CD14-positive monocyte (primary cell): Measurements from ENCODE around the gene SMAD2. TPM values are rescaled to one million over a fixed set of nuclear protein-coding genes. Genes with fewer than 3 reads are reported as not detected.

Source experiments
- DNase-seq, 3 donors: peaks; one replicate each; pipeline ENCODE4 v3.0.0-alpha.2; 2011 to 2022
- H2AFZ ChIP-seq: 2 replicates; pipeline ENCODE4 v1.6.0; 2012; ENCODE audit warnings: mild to moderate bottlenecking, low read depth, low read length, inconsistent platforms; ENCODE audit not compliant: insufficient read depth, poor library complexity, severe bottlenecking
- H3K27ac ChIP-seq, 2 donors: 1 replicate in 1 of 2; 2 replicates in 1 of 2; pipeline ENCODE4 v1.5.1; 2012 to 2013; ENCODE audit warnings: low read length in 2 of 2, control low read depth in 1 of 2, inconsistent platforms in 1 of 2, low read depth in 1 of 2, mild to moderate bottlenecking in 1 of 2
- H3K27me3 ChIP-seq, 2 donors: one replicate each; pipeline versions ENCODE4 v1.6.0 to v1.6.1; 2011 to 2013; ENCODE audit warnings: low read length in 2 of 2; ENCODE audit not compliant: control insufficient read depth in 2 of 2, insufficient read depth in 2 of 2
- H3K36me3 ChIP-seq, 2 donors: replicated peaks in 1 of 2; 1 replicate in 1 of 2; 2 replicates in 1 of 2; pipeline versions ENCODE4 v1.5.1 to v1.6.1; 2012 to 2013; ENCODE audit warnings: low read length in 2 of 2, control low read depth in 1 of 2, inconsistent platforms in 1 of 2, mild to moderate bottlenecking in 1 of 2; ENCODE audit not compliant: insufficient read depth in 2 of 2, control insufficient read depth in 1 of 2
- H3K4me1 ChIP-seq, 2 donors: 1 replicate in 1 of 2; 2 replicates in 1 of 2; pipeline versions ENCODE4 v1.5.1 to v1.6.1; 2012 to 2013; ENCODE audit warnings: low read length in 2 of 2, control low read depth in 1 of 2, inconsistent platforms in 1 of 2, mild to moderate bottlenecking in 1 of 2, moderate library complexity in 1 of 2; ENCODE audit not compliant: insufficient read depth in 2 of 2, control insufficient read depth in 1 of 2
- H3K4me2 ChIP-seq: replicated peaks from 2 replicates; pipeline ENCODE3; 2012; ENCODE audit warnings: low read length, moderate library complexity, mild to moderate bottlenecking; ENCODE audit not compliant: poor library complexity, severe bottlenecking; ENCODE audit errors: extremely low read depth
- H3K4me3 ChIP-seq, 3 experiments: fragments of 200-600 bp in 1 of 3; sonication (generic) in 1 of 3; replicated peaks in 1 of 3; 1 replicate in 2 of 3; 2 replicates in 1 of 3; pipeline ENCODE4 v1.5.1; 2011 to 2013; ENCODE audit warnings: low read length in 3 of 3, mild to moderate bottlenecking in 3 of 3, control low read depth in 2 of 3, low read depth in 2 of 3, inconsistent platforms in 1 of 3, moderate library complexity in 1 of 3
- H3K79me2 ChIP-seq: 2 replicates; pipeline ENCODE4 v1.6.0; 2012; ENCODE audit warnings: mild to moderate bottlenecking, control low read depth, inconsistent platforms, low read length, moderate library complexity; ENCODE audit not compliant: insufficient read depth
- H3K9ac ChIP-seq: 2 replicates; pipeline ENCODE4 v1.6.0; 2017; ENCODE audit warnings: low read length, mild to moderate bottlenecking; ENCODE audit not compliant: insufficient read depth, poor library complexity, severe bottlenecking
- H3K9me3 ChIP-seq, 2 donors: replicated peaks in 1 of 2; 1 replicate in 1 of 2; 2 replicates in 1 of 2; pipeline versions ENCODE4 v1.5.1 to v1.6.1; 2012 to 2013; ENCODE audit warnings: low read length in 2 of 2, control low read depth in 1 of 2; ENCODE audit not compliant: control insufficient read depth in 1 of 2, insufficient read depth in 1 of 2
- H4K20me1 ChIP-seq: 2 replicates; pipeline ENCODE4 v1.6.0; 2012; ENCODE audit warnings: mild to moderate bottlenecking, low read length, control low read depth, moderate library complexity; ENCODE audit not compliant: insufficient read depth
- H3K27ac Mint-ChIP-seq, 7 donors: one replicate each; pipeline ENCODE4 v1.8.0; 2020; ENCODE audit warnings: mild to moderate bottlenecking in 7 of 7, mixed read lengths in 7 of 7, moderate library complexity in 6 of 7, inconsistent platforms in 2 of 7
- H3K27me3 Mint-ChIP-seq, 3 donors: one replicate each; pipeline ENCODE4 v1.8.0; 2021 to 2022; ENCODE audit warnings: low read depth in 3 of 3, mild to moderate bottlenecking in 3 of 3, mixed read lengths in 3 of 3, moderate library complexity in 3 of 3, inconsistent platforms in 1 of 3
- H3K36me3 Mint-ChIP-seq, 2 donors: one replicate each; pipeline ENCODE4 v1.8.0; 2020; ENCODE audit warnings: mixed read lengths in 2 of 2, inconsistent platforms in 1 of 2, mild to moderate bottlenecking in 1 of 2
- H3K4me1 Mint-ChIP-seq: one replicate; pipeline ENCODE4 v1.8.0; 2020; ENCODE audit warnings: mild to moderate bottlenecking, mixed read lengths
- H3K4me3 Mint-ChIP-seq, 2 donors: one replicate each; pipeline ENCODE4 v1.8.0; 2020; ENCODE audit warnings: mild to moderate bottlenecking in 2 of 2, mixed read lengths in 2 of 2, moderate library complexity in 1 of 2
- H3K9me3 Mint-ChIP-seq, 7 donors: one replicate each; pipeline ENCODE4 v1.8.0; 2020 to 2022; ENCODE audit warnings: mixed read lengths in 7 of 7, mild to moderate bottlenecking in 6 of 7, moderate library complexity in 6 of 7, inconsistent platforms in 2 of 7
- WGBS: methylation state at CpG from one replicate; pipeline ENCODE4 v1.1.5; 2013; ENCODE audit warnings: missing lambda C conversion rate; ENCODE audit not compliant: insufficient coverage; 5-methylcytosine and 5-hydroxymethylcytosine counted together
- intact Hi-C, 2 donors: fragments of 100-400 bp; cut with micrococcal nuclease; formaldehyde crosslinking; loops; one replicate each; pipeline versions ENCODE4 v1.15.0 to v1.15.1; 2023
- polyA plus RNA-seq, 3 donors: library from polyadenylated mRNA; depleted of rRNA in 1 of 3; unstranded in 2 of 3; stranded (reverse) in 1 of 3; fragments of 300-500 nt in 2 of 3; fragments of >200 nt in 1 of 3; fragmentation: Illumina TruSeq in 2 of 3; gene quantifications; 1 replicate in 2 of 3; 2 replicates in 1 of 3; pipeline ENCODE4 v1.2.3, GENCODE V29; 2012 to 2021
- TF ChIP-seq, protein P1 (sequence below): fragments of 200-600 bp; IDR thresholded peaks from one replicate; pipeline ENCODE4 v1.8.0; 2022; ENCODE audit warnings: antibody characterized with exemption, mild to moderate bottlenecking

Gene SMAD2
- polyA plus RNA-seq, 3 donors: 48.1 to 72.6 (median 70.6) TPM

GRCh38 chr18:47903809-47904208 is 26.6 kb downstream of the SMAD2 start:
- Histone ChIP-seq H3K9me3 (peaks cover 6 to 13% of the 10 kb centered on the region in 2 donors), H3K4me1 (peaks cover 13 to 22% of the 10 kb centered on the region in 2 donors), H3K79me2 (peaks cover 97% of the 10 kb centered on the region), H3K9ac (no peak overlapping the region), H2AFZ (no peak overlapping the region), H4K20me1 (peaks cover 100% of the 10 kb centered on the region), H3K4me2 (no peak overlapping the region), H3K36me3 (peaks cover 3 to 25% of the 10 kb centered on the region in 2 donors), H3K27me3 (no peaks in the 10 kb centered on the region), H3K27ac (no peak overlapping the region), H3K4me3 (no peak overlapping the region)
- H3K9me3 Mint-ChIP-seq: peaks cover 7 to 12% (median 10%) of the 10 kb centered on the region in 7 donors
- WGBS: no CpG with 5 or more reads among the region's 2 CpGs
- TF ChIP-seq, protein P1, sequence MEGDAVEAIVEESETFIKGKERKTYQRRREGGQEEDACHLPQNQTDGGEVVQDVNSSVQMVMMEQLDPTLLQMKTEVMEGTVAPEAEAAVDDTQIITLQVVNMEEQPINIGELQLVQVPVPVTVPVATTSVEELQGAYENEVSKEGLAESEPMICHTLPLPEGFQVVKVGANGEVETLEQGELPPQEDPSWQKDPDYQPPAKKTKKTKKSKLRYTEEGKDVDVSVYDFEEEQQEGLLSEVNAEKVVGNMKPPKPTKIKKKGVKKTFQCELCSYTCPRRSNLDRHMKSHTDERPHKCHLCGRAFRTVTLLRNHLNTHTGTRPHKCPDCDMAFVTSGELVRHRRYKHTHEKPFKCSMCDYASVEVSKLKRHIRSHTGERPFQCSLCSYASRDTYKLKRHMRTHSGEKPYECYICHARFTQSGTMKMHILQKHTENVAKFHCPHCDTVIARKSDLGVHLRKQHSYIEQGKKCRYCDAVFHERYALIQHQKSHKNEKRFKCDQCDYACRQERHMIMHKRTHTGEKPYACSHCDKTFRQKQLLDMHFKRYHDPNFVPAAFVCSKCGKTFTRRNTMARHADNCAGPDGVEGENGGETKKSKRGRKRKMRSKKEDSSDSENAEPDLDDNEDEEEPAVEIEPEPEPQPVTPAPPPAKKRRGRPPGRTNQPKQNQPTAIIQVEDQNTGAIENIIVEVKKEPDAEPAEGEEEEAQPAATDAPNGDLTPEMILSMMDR: no peak
- no peaks in the 10 kb centered on the region for H3K27me3 Mint-ChIP-seq
- no peak overlapping the region for H3K4me3 Mint-ChIP-seq
- H3K36me3 Mint-ChIP-seq: peaks cover 19 to 21% of the 10 kb centered on the region in 2 donors
- DNase-seq: no peak
- H3K27ac Mint-ChIP-seq: peak overlapping the region in 1 of 7 donors; percentile 14
- intact Hi-C loops: no loop called here
- peaks cover 32% of the 10 kb centered on the region for H3K4me1 Mint-ChIP-seq

DNA sequence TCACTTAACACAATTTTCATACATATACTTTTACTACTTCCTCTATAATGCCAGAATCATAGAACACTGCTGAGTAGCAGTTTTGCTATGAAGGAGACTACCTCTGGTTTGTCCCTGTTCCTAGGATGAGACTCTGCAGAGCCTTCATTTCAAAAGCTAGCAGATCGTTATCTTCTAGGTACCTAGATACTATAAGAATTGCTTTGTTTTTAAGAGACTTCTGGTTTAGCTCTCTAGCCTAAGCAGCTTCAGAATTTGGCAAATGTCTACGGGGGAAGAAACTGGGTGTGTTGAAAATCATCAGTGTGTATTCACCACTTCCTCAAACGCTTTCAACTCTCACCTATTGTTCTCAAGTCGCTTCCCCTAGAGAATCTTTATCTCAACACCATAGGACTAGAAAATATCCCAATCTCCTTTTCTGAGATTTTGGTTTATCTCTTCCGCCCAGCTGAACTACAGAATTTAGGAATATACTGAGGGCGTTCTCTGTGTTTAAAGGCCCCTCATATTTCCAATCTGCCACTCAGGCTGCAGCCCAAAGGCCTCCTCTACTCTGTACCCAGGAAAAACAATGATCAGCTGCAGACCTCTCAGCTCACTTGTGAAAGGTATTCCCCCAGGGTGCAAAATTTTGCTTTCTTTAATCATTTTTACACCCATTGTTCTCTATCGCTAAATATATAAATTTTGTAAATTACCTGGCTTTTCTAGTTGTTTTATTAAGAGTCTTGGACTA is 28.7 kb downstream of the SMAD2 start:
- 47% methylated on average over 4 of the region's 7 CpGs for WGBS
- TF ChIP-seq, protein P1: no peak
- H3K4me1 ChIP-seq: peaks cover 13 to 22% of the 10 kb centered on the region in 2 donors

More for the DNA sequence above, 28.7 kb downstream of the SMAD2 start:
- intact Hi-C loops: no loop called here
- H3K27ac ChIP-seq: peak overlapping the region in 1 of 2 donors; percentile 67
- H3K9me3 ChIP-seq: peaks cover 3 to 6% of the 10 kb centered on the region in 2 donors
- peaks cover 7% of the 10 kb centered on the region in 2 donors for H3K36me3 ChIP-seq
- Mint-ChIP-seq H3K4me3 (peak overlapping the region; percentile 42 to 58), H3K27ac (peak overlapping the region in 6 of 7 donors; percentile 22 to 80 (median 65)), H3K27me3 (no peaks in the 10 kb centered on the region), H3K4me1 (peaks cover 32% of the 10 kb centered on the region), H3K9me3 (peaks cover 2 to 9% (median 5%) of the 10 kb centered on the region in 7 donors), H3K36me3 (peaks cover 6 to 13% of the 10 kb centered on the region in 2 donors)
- H3K4me2 ChIP-seq: peak overlapping the region; percentile 47
- peak overlapping the region in 1 of 3 experiments; percentile 34 for H3K4me3 ChIP-seq
- H3K79me2 ChIP-seq: peaks cover 96% of the 10 kb centered on the region
- H3K9ac ChIP-seq: no peak overlapping the region
- DNase-seq: peak; percentile 37 to 57 (median 43)
- no peaks in the 10 kb centered on the region for H3K27me3 ChIP-seq
- H2AFZ ChIP-seq: peak overlapping the region; percentile 4
- H4K20me1 ChIP-seq: peaks cover 100% of the 10 kb centered on the region
